ENCODE data around the gene CDON. TPM values are rescaled to one million over a fixed set of nuclear protein-coding genes. Genes with fewer than 3 reads are reported as not detected.

The CDON gene
- polyA plus RNA-seq, 2 of the 4 experiments (the other 2 are of a cell fraction), result 1.7 to 5.6 TPM

DNA sequence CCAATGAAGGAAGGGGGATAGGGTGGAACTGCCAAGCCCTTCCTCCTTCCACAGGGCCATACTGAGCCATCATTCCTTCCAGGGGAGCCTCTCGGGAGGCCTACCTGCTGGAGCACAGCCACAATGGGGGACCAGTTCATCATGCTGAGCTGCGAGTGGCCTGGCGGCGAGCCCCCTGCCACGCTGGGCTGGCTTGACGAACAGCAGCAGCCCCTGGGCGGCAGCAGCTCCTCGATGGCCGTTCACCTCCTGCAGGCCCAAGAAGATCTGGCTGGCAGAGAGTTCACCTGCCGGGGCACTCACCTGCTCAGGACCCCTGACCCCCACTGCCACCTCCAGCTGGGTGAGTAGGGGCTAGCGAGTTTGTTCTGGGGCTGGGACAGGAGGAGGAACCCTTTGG, 110.9 kb downstream of the CDON start:
- FAIRE-seq (no peak), DNase-seq (ENCODE audit: low read depth in 1 of 2, low spot score in 1 of 2) (no peak), ATAC-seq (no peak)
- TF ChIP-seq EHF (CRISPR knock-in tag; IDR thresholded peaks at IDR 0.05) (no peak), MAX (IDR thresholded peaks at IDR 0.05) (no peak), JUN (IDR thresholded peaks at IDR 0.05) (no peak), KDM5A (IDR thresholded peaks at IDR 0.05) (no peak), ZNF302 (CRISPR knock-in tag; IDR thresholded peaks at IDR 0.05) (no peak), KDM1A (IDR thresholded peaks at IDR 0.05; ENCODE audit: low read depth) (no peak), EP300 (IDR thresholded peaks at IDR 0.05) (no peak), CHD2 (IDR thresholded peaks at IDR 0.05; ENCODE audit: low read length, partially characterized antibody) (no peak), FOXS1 (CRISPR knock-in tag; IDR thresholded peaks at IDR 0.05) (no peak), RNF2 (IDR thresholded peaks at IDR 0.05; ENCODE audit: borderline replicate concordance, low read depth) (no peak), POLR2AphosphoS2 (conservative IDR thresholded peaks at IDR 0.05; ENCODE audit: low read length) (no peak), HDAC2 (IDR thresholded peaks at IDR 0.05) (no peak), MAFK (IDR thresholded peaks at IDR 0.05; ENCODE audit: partially characterized antibody) (no peak), REST (IDR thresholded peaks at IDR 0.05) (no peak), FOSB (CRISPR knock-in tag; IDR thresholded peaks at IDR 0.05) (no peak), ZC3H11A (IDR thresholded peaks at IDR 0.05) (no peak), GATA3 (IDR thresholded peaks at IDR 0.05; ENCODE audit: borderline replicate concordance) (no peak), ESRRA (IDR thresholded peaks at IDR 0.05; ENCODE audit: borderline replicate concordance, low read length) (no peak), BHLHE40 (IDR thresholded peaks at IDR 0.05; ENCODE audit: low read depth, low read length) (no peak), RCOR1 (IDR thresholded peaks at IDR 0.05; ENCODE audit: low read depth, low read length) (no peak)
- H3K4me3 ChIP-seq, result no peak overlapping the region
- H3K4me2 ChIP-seq, result no peak overlapping the region
- no peaks in the 10 kb centered on the region for H3K9me3 ChIP-seq
- H3K27ac ChIP-seq, result no peak overlapping the region
- ChIA-PET CTCF (interaction anchor here (1.4 kb wide), 1 partner anchor 10 kb away, joined by 3 read pairs; no protein-coding TSS in a partner anchor), POLR2A (no interaction called here)
- 40% methylated on average over 2 of the region's 11 CpGs for WGBS (ENCODE audit: missing lambda C conversion rate)
- no peaks in the 10 kb centered on the region for H3K4me1 ChIP-seq

DNA sequence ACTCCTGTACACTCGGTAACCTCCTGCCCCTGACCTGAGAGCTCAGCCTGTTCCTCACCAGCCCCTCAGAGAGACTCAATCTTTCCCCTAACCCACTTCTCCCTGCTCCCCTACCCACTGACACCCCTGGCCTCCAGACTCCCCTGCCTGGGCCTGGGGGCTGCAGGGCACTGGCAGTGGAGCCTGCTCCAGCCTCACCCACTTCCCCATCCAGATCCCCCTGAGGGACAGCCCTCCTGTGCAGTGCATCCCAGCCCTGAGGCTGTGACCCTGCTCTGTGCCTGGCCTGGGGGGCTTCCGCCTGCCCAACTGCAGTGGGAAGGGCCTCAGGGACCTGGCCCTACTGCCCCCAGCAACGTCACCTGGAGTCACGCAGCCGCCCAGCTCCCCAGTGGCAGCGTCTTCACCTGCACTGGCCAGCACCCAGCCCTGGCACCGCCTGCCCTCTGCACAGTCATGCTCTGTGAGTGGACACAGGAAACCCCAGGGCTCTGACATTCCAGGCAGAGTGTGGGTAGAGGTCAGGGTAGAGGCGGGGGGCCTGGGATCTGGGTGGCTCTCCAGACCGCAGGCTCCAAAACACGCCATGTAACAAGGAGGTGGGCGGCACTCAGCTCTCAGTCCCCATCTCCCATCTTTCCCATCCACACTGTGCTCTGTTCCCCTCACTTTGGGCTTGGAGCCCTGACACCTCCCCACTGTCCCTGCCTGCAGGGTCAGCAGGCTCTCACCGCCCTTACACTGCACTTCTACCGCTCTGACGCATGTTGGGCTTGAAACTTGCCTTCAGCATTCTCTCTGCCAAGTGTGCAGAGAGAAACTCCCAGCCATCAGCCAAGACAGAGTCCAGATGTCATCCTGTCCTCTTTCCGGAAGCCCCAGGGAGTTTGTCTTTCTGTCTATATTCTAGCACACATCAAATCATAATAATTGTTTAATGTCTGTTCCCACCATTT, 111.7 kb downstream of the CDON start:
- DNase-seq (ENCODE audit: low read depth in 1 of 2, low spot score in 1 of 2), result no peak
- CTCF ChIA-PET, result interaction anchor here (1.4 kb wide), 1 partner anchor 9 kb away, joined by 3 read pairs; no protein-coding TSS in a partner anchor
- POLR2A ChIA-PET, result no interaction called here
- Histone ChIP-seq H3K4me2 (no peak overlapping the region), H3K9me3 (no peaks in the 10 kb centered on the region), H3K4me1 (no peaks in the 10 kb centered on the region), H3K27ac (no peak overlapping the region), H3K4me3 (no peak overlapping the region)
- 86% methylated on average over 11 of the region's 15 CpGs for WGBS (ENCODE audit: missing lambda C conversion rate)
- FAIRE-seq, result no peak
- no peak for TF ChIP-seq HOXA7 (CRISPR knock-in tag; IDR thresholded peaks at IDR 0.05)
- TF ChIP-seq MAX (IDR thresholded peaks at IDR 0.05), result no peak
- TF ChIP-seq POLR2A (IDR thresholded peaks at IDR 0.05; ENCODE audit: low read length), result no peak
- no peak for TF ChIP-seq BHLHE40 (IDR thresholded peaks at IDR 0.05; ENCODE audit: low read depth, low read length)
- peak in 1 of 2 experiments; percentile 22; a peak in 2 of 6 replicates for ATAC-seq
